Vagina (tissue), 2 donors: Measurements from ENCODE around the gene CCDC194.

Source experiments
- POLR2A ChIP-seq, 2 donors: fragments of 450-650 bp; IDR thresholded peaks; one replicate each; pipeline ENCODE4 v1.6.1; 2017; ENCODE audit warnings: antibody characterized with exemption in 2 of 2, mild to moderate bottlenecking in 2 of 2, moderate library complexity in 2 of 2
- TF ChIP-seq, protein P1 (sequence below), 3 experiments: fragments of 450-650 bp in 2 of 3; fragments of 200-600 bp in 1 of 3; sonication (generic) in 1 of 3; IDR thresholded peaks; one replicate each; pipeline ENCODE4 v1.5.1; 2017 to 2019; ENCODE audit warnings: antibody characterized with exemption in 3 of 3, mild to moderate bottlenecking in 2 of 3, moderate library complexity in 2 of 3

DNA sequence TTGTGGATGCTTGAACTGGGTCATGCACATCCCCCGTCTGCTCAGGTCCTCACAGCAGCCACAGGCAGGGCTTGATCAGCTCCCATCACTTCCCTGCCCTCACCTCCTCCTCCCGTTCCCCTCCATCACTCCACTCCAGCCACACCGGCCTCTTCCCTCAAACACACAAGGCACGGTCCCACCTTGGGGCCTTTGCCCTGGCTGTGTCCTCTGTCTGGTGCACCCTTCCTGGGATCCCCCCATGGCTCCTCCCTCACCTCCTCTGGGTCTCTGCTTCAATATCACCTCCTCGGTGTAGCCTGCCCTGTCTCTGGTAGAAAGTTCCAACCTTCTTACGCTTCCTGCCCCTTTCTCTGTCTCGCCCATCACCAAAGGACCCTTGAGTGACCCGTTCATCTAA, 40.6 kb downstream of the CCDC194 start:
- no peak for TF ChIP-seq POLR2A (IDR thresholded peaks at IDR 0.05)
- TF ChIP-seq, protein P1, sequence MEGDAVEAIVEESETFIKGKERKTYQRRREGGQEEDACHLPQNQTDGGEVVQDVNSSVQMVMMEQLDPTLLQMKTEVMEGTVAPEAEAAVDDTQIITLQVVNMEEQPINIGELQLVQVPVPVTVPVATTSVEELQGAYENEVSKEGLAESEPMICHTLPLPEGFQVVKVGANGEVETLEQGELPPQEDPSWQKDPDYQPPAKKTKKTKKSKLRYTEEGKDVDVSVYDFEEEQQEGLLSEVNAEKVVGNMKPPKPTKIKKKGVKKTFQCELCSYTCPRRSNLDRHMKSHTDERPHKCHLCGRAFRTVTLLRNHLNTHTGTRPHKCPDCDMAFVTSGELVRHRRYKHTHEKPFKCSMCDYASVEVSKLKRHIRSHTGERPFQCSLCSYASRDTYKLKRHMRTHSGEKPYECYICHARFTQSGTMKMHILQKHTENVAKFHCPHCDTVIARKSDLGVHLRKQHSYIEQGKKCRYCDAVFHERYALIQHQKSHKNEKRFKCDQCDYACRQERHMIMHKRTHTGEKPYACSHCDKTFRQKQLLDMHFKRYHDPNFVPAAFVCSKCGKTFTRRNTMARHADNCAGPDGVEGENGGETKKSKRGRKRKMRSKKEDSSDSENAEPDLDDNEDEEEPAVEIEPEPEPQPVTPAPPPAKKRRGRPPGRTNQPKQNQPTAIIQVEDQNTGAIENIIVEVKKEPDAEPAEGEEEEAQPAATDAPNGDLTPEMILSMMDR (IDR thresholded peaks at IDR 0.05): no peak
